Muscle of back (tissue), 11 donors: ENCODE results near the gene MATK. TPM values are rescaled to one million over a fixed set of nuclear protein-coding genes. Genes with fewer than 3 reads are reported as not detected.

Experiments
- DNase-seq, 3 donors: peaks; one replicate each; pipeline versions ENCODE4 v3.0.0 to v3.0.0-alpha.2; 2013
- polyA plus RNA-seq, 10 donors: library from polyadenylated mRNA; unstranded; fragments of 120-200 nt; gene quantifications; one replicate each; pipeline ENCODE4 v1.2.1, GENCODE V29; 2013; ENCODE audit not compliant: insufficient read length in 10 of 10

The MATK gene
- polyA plus RNA-seq, 10 donors: 0.31 to 2.1 (median 1.1) TPM

GRCh38 chr19:3788996-3789778 is 3.0 kb upstream of the MATK start:
- DNase-seq: no peak

GRCh38 chr19:3785451-3785937 is 687 bp downstream of the MATK start:
- DNase-seq: no peak

GRCh38 chr19:3784607-3785450 is 1.4 kb downstream of the MATK start:
- no peak for DNase-seq

GRCh38 chr19:3783660-3784584 is 2.3 kb downstream of the MATK start:
- no peak for DNase-seq

GRCh38 chr19:3782903-3783302 is 3.3 kb downstream of the MATK start:
- DNase-seq: no peak

GRCh38 chr19:3782330-3782729 is 3.9 kb downstream of the MATK start:
- DNase-seq: no peak

GRCh38 chr19:3781603-3782002 is 4.6 kb downstream of the MATK start:
- DNase-seq: no peak

GRCh38 chr19:3780786-3781304 is 5.3 kb downstream of the MATK start:
- DNase-seq: no peak

- no peak for DNase-seq
These were observed 7.1 kb downstream of the MATK start for GRCh38 chr19:3778899-3779723.

- DNase-seq: no peak
These were observed 7.9 kb downstream of the MATK start for GRCh38 chr19:3778104-3778867.

- no peak for DNase-seq
These were observed 9.6 kb downstream of the MATK start for GRCh38 chr19:3776479-3777040.

- no peak for DNase-seq
These were observed 10.3 kb downstream of the MATK start for GRCh38 chr19:3775831-3776230.

GRCh38 chr19:3775374-3775711 is 10.8 kb downstream of the MATK start:
- DNase-seq: no peak

GRCh38 chr19:3774621-3775373 is 11.4 kb downstream of the MATK start:
- no peak for DNase-seq

- no peak for DNase-seq
These were observed 12.2 kb downstream of the MATK start for GRCh38 chr19:3773814-3774515.

- no peak for DNase-seq
These were observed 14.2 kb downstream of the MATK start, which contains the start of gene RAX2 for GRCh38 chr19:3771906-3772455. Gene RAX2, minus strand, starts transcription at chr19:3772228. Its CDS starts 486 bp downstream, at chr19:3771742.
